Ovary (tissue), 3 donors: Measurements from ENCODE around the gene UNC5C.

Experiments
- CTCF ChIP-seq, 3 donors: fragments of 450-650 bp in 2 of 3; fragments of 200-600 bp in 1 of 3; IDR thresholded peaks; one replicate each; pipeline versions ENCODE4 v1.5.1 to v1.8.0; 2016 to 2022; ENCODE audit warnings: antibody characterized with exemption in 3 of 3, mild to moderate bottlenecking in 1 of 3
- POLR2A ChIP-seq: fragments of 450-650 bp; IDR thresholded peaks from one replicate; pipeline ENCODE4 v1.6.1; 2017; ENCODE audit warnings: antibody characterized with exemption, mild to moderate bottlenecking, moderate library complexity
- donor health status: DM: no; HTN: no; CAD: no.

GRCh38 chr4:95159384-95159783 lies 389.4 kb downstream of the UNC5C start:
- TF ChIP-seq POLR2A (no peak), CTCF (IDR thresholded peaks at IDR 0.05) (no peak)
